IPS-NIHi7 (cell line): ENCODE data around the gene IL20RB.
A peak's percentile ranks its signal among the peaks of the same experiment; 100 is the strongest.
"Not testable (repeated sequence)": the region's sequence is repeated elsewhere in the genome, so short reads cannot be mapped to it uniquely, and the experiment has no call there.

Experiments used
- DNase-seq: peaks from one replicate; pipeline ENCODE4 v3.0.0; 2012; ENCODE audit warnings: mixed read lengths; ENCODE audit errors: extremely low spot score

IL20RB gene

GRCh38 chr3:136984837-136985236 lies 27.1 kb downstream of the IL20RB start:
- peak; percentile 11 for DNase-seq

- DNase-seq = not testable (repeated sequence)
Measured at GRCh38 chr3:136987398-136987980, 29.7 kb downstream of the IL20RB start.

GRCh38 chr3:136988651-136989050 lies 30.9 kb downstream of the IL20RB start:
- no peak for DNase-seq

GRCh38 chr3:136989781-136990524 lies 32.2 kb downstream of the IL20RB start:
- DNase-seq = no peak

- peak; percentile 2 for DNase-seq
Measured at GRCh38 chr3:136990826-136991225, 33.0 kb downstream of the IL20RB start.

GRCh38 chr3:136992115-136992514 lies 34.3 kb downstream of the IL20RB start:
- DNase-seq = peak; percentile 4

GRCh38 chr3:136994772-136995516 lies 37.2 kb downstream of the IL20RB start:
- peak; percentile 7 for DNase-seq

GRCh38 chr3:136995652-136996051 lies 37.9 kb downstream of the IL20RB start:
- no peak for DNase-seq

GRCh38 chr3:137000039-137000438 lies 42.3 kb downstream of the IL20RB start:
- no peak for DNase-seq

- not testable (repeated sequence) for DNase-seq
Measured at GRCh38 chr3:137007376-137007775, 49.6 kb downstream of the IL20RB start.

- no peak for DNase-seq
Measured at GRCh38 chr3:137008131-137008530, 50.3 kb downstream of the IL20RB start.

- DNase-seq = no peak
Measured at GRCh38 chr3:137008976-137009375, 51.2 kb downstream of the IL20RB start.

GRCh38 chr3:137010137-137010536 lies 52.4 kb downstream of the IL20RB start:
- DNase-seq = peak; percentile 6

GRCh38 chr3:137011153-137011552 lies 53.4 kb downstream of the IL20RB start:
- peak; percentile 3 for DNase-seq

- no peak for DNase-seq
Measured at GRCh38 chr3:137012097-137012501, 54.3 kb downstream of the IL20RB start.

- peak; percentile 91 for DNase-seq
Measured at GRCh38 chr3:137013951-137014688, 56.3 kb downstream of the IL20RB start.

GRCh38 chr3:137017316-137017715 lies 59.5 kb downstream of the IL20RB start:
- DNase-seq = not testable (repeated sequence)

GRCh38 chr3:137020315-137020714 lies 62.5 kb downstream of the IL20RB start:
- DNase-seq = no peak

GRCh38 chr3:137020888-137021287 lies 63.1 kb downstream of the IL20RB start:
- no peak for DNase-seq

- no peak for DNase-seq
Measured at GRCh38 chr3:137024348-137024747, 66.6 kb downstream of the IL20RB start.

GRCh38 chr3:137026701-137027100 lies 68.9 kb downstream of the IL20RB start:
- DNase-seq = no peak
